Measurements from ENCODE around the gene SPAG17.

DNA sequence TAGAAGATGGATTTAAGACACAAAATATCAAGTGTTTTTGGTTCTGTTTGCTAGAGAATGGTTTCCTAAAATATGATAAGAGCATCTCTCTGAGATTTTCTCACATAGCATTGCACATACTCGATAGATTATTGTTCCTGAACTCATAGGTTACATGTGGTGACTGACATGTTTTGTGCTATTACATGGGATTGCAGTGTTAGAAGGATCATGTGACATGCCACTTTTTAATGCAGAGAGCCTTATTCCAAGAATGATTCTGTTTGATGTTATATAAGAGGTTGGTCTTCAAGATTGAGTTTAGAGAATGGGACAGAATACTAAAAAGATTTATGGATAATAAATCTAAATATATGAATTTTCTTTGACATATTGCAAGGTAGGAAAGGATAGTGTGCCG, 34.4 kb upstream of the SPAG17 start:
- no peak for TF ChIP-seq POLR2A (IDR thresholded peaks at IDR 0.05)
- TF ChIP-seq CTCF (IDR thresholded peaks at IDR 0.05) = no peak

Measured in ovary (tissue), 3 donors.